ENCODE measurements around the gene GAL. TPM values are rescaled to one million over a fixed set of nuclear protein-coding genes. Genes with fewer than 3 reads are reported as not detected.

The GAL gene
- total and polyA plus RNA-seq, 3 donors from 2014 or later = 1.1 to 1.3 TPM; not detected in 1

GRCh38 chr11:68673991-68674390 is 10.4 kb upstream of the GAL start:
- 93 to 96% methylated on average over 11 of the region's 11 CpGs for WGBS, 2 donors
- intact Hi-C loops (cut with DNase I; ENCODE audit: low total_unique reads) = no loop called here
- H3K36me3 ChIP-seq (ENCODE audit: low read depth, missing control alignments) = no peaks in the 10 kb centered on the region
- no peaks in the 10 kb centered on the region for H3K27me3 ChIP-seq
- H3K27ac ChIP-seq = no peak overlapping the region
- no peak for DNase-seq
- TF ChIP-seq POLR2A (IDR thresholded peaks at IDR 0.05) (no peak), CTCF (IDR thresholded peaks at IDR 0.05) (no peak)
- no peaks in the 10 kb centered on the region for H3K4me1 ChIP-seq
- no peak overlapping the region for H3K4me3 ChIP-seq
- H3K9me3 ChIP-seq = no peaks in the 10 kb centered on the region

GRCh38 chr11:68674461-68674860 is 9.9 kb upstream of the GAL start:
- TF ChIP-seq CTCF (IDR thresholded peaks at IDR 0.05) = no peak
- no peak for TF ChIP-seq POLR2A (IDR thresholded peaks at IDR 0.05)
- no peak for DNase-seq
- no peaks in the 10 kb centered on the region for H3K27me3 ChIP-seq
- intact Hi-C loops (cut with DNase I; ENCODE audit: low total_unique reads) = no loop called here
- no peaks in the 10 kb centered on the region for H3K36me3 ChIP-seq (ENCODE audit: low read depth, missing control alignments)
- no peaks in the 10 kb centered on the region for H3K9me3 ChIP-seq
- H3K27ac ChIP-seq = no peak overlapping the region
- no peak overlapping the region for H3K4me3 ChIP-seq
- H3K4me1 ChIP-seq = no peaks in the 10 kb centered on the region
- WGBS, 2 donors = 92 to 94% methylated on average over 16 of the region's 16 CpGs

GRCh38 chr11:68677432-68677831 is 6.9 kb upstream of the GAL start:
- no peaks in the 10 kb centered on the region for H3K4me1 ChIP-seq
- no peak for DNase-seq
- 36 to 40% methylated on average over 3 to 6 of the region's 6 CpGs for WGBS, 2 donors
- intact Hi-C loops (cut with DNase I; ENCODE audit: low total_unique reads) = no loop called here
- H3K36me3 ChIP-seq (ENCODE audit: low read depth, missing control alignments) = no peaks in the 10 kb centered on the region
- no peak for TF ChIP-seq CTCF (IDR thresholded peaks at IDR 0.05)
- no peak for TF ChIP-seq POLR2A (IDR thresholded peaks at IDR 0.05)
- H3K27ac ChIP-seq = no peak overlapping the region
- no peaks in the 10 kb centered on the region for H3K27me3 ChIP-seq
- H3K4me3 ChIP-seq = no peak overlapping the region
- H3K9me3 ChIP-seq = no peaks in the 10 kb centered on the region

- Histone ChIP-seq H3K27me3 (no peaks in the 10 kb centered on the region), H3K27ac (no peak overlapping the region), H3K36me3 (ENCODE audit: low read depth, missing control alignments) (no peaks in the 10 kb centered on the region), H3K9me3 (no peaks in the 10 kb centered on the region), H3K4me1 (no peaks in the 10 kb centered on the region), H3K4me3 (no peak overlapping the region)
- intact Hi-C loops (cut with DNase I; ENCODE audit: low total_unique reads) = no loop called here
- no peak for DNase-seq
- WGBS, 2 donors = 71 to 76% methylated on average over 8 to 15 of the region's 15 CpGs
- TF ChIP-seq POLR2A (IDR thresholded peaks at IDR 0.05) (no peak), CTCF (IDR thresholded peaks at IDR 0.05) (no peak)
Measured at GRCh38 chr11:68678031-68678441, 6.3 kb upstream of the GAL start.

GRCh38 chr11:68680541-68681231 is 3.7 kb upstream of the GAL start:
- H3K4me3 ChIP-seq = no peak overlapping the region
- H3K27ac ChIP-seq = no peak overlapping the region
- no peaks in the 10 kb centered on the region for H3K27me3 ChIP-seq
- no peaks in the 10 kb centered on the region for H3K36me3 ChIP-seq (ENCODE audit: low read depth, missing control alignments)
- intact Hi-C loops (cut with DNase I; ENCODE audit: low total_unique reads) = no loop called here
- H3K4me1 ChIP-seq = no peaks in the 10 kb centered on the region
- WGBS, 2 donors = 89 to 95% methylated on average over 17 of the region's 17 CpGs
- no peak for DNase-seq
- TF ChIP-seq CTCF (IDR thresholded peaks at IDR 0.05) = no peak
- TF ChIP-seq POLR2A (IDR thresholded peaks at IDR 0.05) = no peak
- H3K9me3 ChIP-seq = no peaks in the 10 kb centered on the region
